ENCODE results near the gene DHRS9.

DHRS9 gene

DNA sequence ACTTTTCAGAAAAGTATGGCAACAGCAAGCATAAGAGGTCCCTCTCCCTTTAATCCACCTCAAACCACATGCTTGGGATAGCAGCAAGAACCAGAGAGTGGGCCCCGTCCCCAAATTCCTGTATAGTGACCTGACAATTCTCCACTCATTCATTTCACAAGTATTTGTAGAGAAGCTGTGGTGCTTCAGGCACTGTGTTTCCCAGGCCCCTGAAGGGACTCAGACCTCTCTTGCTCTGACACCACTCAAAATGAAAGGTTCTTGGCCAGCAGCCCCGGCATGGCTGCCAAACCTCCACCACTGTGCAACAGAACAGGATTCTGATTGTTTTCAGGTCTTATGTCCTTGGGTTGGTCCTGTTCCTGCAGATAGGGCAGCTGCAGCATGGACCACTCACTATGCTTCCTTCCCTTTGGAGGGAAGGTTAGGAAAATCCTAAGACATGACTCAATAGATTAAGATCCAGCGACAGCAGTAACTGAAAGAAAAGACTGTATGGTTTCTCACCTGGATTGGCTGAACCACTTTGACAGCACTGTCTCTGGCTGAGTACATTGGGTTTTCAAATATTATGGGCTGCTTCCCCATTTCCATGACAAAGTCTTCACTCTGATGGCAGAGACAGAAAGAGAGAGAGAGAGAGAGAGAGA lies 67.6 kb downstream of the DHRS9 start:
- TF ChIP-seq, protein P1, sequence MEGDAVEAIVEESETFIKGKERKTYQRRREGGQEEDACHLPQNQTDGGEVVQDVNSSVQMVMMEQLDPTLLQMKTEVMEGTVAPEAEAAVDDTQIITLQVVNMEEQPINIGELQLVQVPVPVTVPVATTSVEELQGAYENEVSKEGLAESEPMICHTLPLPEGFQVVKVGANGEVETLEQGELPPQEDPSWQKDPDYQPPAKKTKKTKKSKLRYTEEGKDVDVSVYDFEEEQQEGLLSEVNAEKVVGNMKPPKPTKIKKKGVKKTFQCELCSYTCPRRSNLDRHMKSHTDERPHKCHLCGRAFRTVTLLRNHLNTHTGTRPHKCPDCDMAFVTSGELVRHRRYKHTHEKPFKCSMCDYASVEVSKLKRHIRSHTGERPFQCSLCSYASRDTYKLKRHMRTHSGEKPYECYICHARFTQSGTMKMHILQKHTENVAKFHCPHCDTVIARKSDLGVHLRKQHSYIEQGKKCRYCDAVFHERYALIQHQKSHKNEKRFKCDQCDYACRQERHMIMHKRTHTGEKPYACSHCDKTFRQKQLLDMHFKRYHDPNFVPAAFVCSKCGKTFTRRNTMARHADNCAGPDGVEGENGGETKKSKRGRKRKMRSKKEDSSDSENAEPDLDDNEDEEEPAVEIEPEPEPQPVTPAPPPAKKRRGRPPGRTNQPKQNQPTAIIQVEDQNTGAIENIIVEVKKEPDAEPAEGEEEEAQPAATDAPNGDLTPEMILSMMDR (IDR thresholded peaks at IDR 0.05; ENCODE audit: low read depth, low read length), result no peak
- no peak for DNase-seq (ENCODE audit: extremely low read depth, low read depth)

DNA sequence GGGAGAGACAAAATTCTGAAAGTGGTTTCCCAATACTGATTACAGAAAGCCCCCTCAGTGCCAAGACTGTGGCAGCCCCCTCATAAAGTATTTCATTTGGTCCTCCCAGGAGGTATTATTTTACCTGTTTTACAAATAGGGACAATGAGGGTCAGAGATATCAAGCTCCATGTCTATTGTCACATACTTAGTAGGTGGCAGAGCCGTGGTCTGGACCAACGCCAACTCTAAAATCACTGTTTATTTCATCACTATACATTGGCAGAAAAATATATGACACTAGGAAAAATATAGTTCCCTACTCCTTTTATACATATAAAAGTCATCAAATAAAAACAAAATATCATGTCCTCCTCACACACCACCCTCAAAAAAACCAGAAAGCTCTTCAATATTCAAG lies 68.6 kb downstream of the DHRS9 start:
- TF ChIP-seq, protein P1 (IDR thresholded peaks at IDR 0.05; ENCODE audit: low read depth, low read length), result no peak
- no peak for DNase-seq (ENCODE audit: extremely low read depth, low read depth)

DNA sequence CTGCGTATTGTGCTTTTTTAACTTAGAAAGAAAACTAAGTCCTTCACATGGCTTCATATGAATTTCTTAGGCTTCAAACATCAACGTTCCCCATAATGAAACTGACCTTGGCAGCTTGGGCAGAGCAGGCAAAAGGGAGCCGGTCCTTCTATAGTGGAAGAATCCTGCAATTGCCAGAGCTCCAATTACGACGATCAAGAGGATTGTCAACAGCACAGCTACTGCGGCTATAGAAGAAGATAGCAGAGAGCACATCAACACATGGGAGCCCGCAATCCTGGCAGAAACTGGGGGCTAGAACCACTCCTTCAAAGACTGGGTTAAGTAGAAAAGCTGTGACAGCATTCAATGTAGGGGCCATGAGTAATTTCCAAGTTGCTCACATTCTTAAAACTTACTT lies 69.8 kb downstream of the DHRS9 start:
- no peak for DNase-seq (ENCODE audit: extremely low read depth, low read depth)
- TF ChIP-seq, protein P1 (IDR thresholded peaks at IDR 0.05; ENCODE audit: low read depth, low read length), result no peak

DNA sequence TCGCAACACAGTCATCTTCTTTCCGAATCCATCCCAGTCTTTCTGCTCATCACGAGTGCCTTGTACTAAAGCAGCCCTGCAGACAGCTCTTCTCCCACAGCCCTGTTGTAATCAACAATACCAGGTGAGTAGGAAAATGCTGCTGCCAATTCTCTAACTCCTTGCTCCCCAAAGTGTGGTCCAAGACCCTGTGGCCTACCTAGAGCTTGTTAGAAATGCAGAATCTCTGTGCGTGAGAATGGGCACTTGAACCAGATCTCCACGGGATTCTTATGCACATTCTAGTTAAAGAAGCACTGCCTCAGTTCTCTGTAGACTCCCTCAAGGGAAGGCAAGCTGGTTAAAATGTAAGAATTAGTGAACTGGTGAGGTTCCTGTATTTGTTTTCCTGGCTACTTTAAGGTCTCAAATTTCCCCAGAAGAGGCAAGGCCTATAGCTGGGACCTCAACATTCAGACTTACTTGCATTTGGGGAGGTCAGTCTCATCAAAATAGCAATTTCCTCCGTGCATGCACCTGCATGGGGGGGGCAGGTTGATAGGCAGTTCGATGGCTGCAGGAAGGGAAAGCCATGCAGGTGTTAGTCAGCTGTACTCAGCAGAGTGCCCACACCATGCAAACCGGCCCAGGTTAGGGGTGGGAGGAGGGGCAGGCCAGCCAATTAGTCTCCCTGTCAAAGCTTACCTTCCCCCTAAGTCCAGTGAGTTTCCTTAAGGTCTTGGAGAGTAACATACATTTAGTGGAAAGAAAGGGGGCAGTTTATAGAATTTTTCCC lies 70.8 kb downstream of the DHRS9 start:
- TF ChIP-seq, protein P1 (IDR thresholded peaks at IDR 0.05; ENCODE audit: low read depth, low read length), result no peak
- DNase-seq (ENCODE audit: extremely low read depth, low read depth), result no peak

DNA sequence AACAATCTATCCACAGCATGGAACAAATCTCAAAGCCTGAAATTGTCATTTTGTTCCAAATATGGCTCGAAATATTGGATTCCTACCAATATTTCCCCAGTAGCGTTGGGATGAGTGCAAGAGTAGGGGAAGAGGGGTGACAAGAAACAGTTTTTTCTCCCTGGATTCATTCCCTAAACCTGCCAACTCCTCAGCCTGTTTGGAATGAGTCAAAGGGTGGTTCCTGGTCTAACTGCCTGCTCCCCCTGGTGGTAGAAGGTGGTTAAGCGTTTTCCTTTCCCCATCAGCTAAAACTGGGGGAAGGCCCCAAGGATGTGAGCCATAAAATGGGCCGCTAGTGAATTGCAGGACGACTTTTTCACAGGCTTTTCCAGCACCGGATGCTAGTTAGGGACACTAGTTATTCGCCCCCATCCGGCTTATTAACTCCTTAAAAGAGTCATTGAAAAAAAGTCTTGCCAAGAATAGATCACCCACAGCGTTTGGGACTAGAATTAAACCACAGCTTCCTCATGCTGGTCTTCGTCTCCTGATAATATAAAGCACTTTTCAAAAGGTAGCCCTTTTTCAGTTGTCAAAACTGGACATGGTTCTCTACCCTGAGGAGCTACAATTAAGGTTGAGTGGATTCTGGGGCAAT lies 72.5 kb downstream of the DHRS9 start:
- no peak for DNase-seq (ENCODE audit: extremely low read depth, low read depth)
- TF ChIP-seq, protein P1 (IDR thresholded peaks at IDR 0.05; ENCODE audit: low read depth, low read length), result peak; percentile 90

DNA sequence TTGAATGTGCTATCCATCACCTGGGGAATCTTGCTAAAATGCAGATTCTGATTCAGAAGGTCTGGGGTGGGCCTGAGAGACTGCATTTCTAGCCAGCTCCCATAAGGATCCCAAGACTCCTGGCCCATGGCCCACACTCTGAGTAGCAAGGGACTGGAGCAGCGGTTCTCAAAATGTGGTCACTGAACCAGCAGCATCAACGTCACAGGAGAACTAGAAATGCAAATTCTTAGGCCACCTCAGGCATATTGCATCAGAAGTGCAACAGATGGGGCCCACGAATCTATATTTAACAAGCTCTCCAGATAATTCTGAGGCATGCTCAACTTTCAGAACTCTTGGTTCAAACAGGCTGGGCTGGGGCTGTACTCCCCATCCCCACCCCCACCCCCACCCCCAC lies 74.6 kb downstream of the DHRS9 start:
- no peak for DNase-seq (ENCODE audit: extremely low read depth, low read depth)
- TF ChIP-seq, protein P1 (IDR thresholded peaks at IDR 0.05; ENCODE audit: low read depth, low read length), result no peak

Data from AG09319 (cell line).